Measurements from ENCODE around the gene ZNF3. TPM values are rescaled to one million over a fixed set of nuclear protein-coding genes. Genes with fewer than 3 reads are reported as not detected.

Gene ZNF3
- total and polyA plus RNA-seq, 9 of the 15 experiments (the other 6 are each of a cell fraction or from before 2014, with no cell fraction given), result 30.0 to 64.9 (median 51.5) TPM

DNA sequence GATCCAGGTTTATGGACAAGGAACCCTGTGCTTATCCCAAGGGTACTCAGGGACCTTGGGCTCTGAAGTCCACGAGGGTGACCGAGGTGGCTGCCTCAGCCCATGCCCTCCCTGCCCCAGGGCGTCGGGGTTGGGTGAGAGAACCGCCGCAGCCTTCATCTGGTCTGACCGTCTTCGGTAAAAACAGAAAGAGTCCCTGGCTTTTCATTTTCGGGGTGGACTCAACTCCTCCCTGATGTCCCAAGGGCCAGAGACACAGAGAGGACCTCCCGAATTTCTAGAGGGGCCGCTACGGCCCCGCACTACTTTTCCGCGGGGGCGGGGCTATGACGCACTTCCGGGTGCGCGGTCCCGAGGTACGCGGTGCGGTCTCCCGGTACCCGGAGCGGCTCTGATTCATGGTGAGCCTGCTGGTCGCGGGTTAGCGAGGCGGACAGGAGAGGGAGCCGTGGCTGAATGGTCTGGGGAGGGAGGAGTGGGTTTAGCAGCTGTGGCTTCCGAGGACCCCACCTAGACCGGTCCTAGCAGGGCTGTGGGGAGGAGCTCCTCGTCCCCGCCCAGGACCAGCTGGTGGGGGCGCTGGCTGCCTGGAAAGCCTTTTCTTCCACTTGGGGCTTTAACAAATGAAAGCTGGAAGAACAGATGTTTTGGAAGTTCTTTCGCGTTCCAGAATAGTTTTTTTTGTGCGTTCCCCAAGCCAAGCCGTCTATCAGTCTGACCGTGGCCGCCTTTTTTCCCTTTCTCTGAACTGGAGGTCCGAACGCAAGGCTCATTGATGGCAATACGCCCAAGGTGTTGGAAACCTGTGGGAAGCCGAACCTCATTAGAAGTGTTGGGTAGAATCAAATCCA is 31.9 kb downstream of the ZNF3 start, which contains the start of gene ZSCAN21 (continued):
- TF ChIP-seq, protein P1, sequence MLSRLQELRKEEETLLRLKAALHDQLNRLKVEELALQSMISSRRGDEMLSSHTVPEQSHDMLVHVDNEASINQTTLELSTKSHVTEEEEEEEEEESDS (CRISPR knock-in tag; IDR thresholded peaks at IDR 0.05), result no peak
- TF ChIP-seq, protein P2, sequence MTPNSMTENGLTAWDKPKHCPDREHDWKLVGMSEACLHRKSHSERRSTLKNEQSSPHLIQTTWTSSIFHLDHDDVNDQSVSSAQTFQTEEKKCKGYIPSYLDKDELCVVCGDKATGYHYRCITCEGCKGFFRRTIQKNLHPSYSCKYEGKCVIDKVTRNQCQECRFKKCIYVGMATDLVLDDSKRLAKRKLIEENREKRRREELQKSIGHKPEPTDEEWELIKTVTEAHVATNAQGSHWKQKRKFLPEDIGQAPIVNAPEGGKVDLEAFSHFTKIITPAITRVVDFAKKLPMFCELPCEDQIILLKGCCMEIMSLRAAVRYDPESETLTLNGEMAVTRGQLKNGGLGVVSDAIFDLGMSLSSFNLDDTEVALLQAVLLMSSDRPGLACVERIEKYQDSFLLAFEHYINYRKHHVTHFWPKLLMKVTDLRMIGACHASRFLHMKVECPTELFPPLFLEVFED (CRISPR knock-in tag; conservative IDR thresholded peaks at IDR 0.05), result no peak
- TF ChIP-seq NCOA2 (IDR thresholded peaks at IDR 0.05; ENCODE audit: partially characterized antibody in 2 of 2) (no peak), MCM7 (IDR thresholded peaks at IDR 0.05) (no peak), SLC30A9 (CRISPR knock-in tag; IDR thresholded peaks at IDR 0.05) (no peak), HSF4 (CRISPR knock-in tag; IDR thresholded peaks at IDR 0.05; ENCODE audit: borderline replicate concordance) (no peak), SRSF1 (IDR thresholded peaks at IDR 0.05; ENCODE audit: low read depth, low read length) (no peak), PRMT5 (CRISPR knock-in tag; IDR thresholded peaks at IDR 0.05) (no peak), SMAD2 (IDR thresholded peaks at IDR 0.05; ENCODE audit: low read depth, low read length) (no peak), ZNF444 (CRISPR knock-in tag; IDR thresholded peaks at IDR 0.05) (no peak), POLR2G (IDR thresholded peaks at IDR 0.05; ENCODE audit: low read depth, low read length) (peak; percentile 96), ESRRA (IDR thresholded peaks at IDR 0.05; ENCODE audit: borderline replicate concordance, low read depth) (peak; percentile 82; the same call in 1 of the 2 replicates), EP300 (IDR thresholded peaks at IDR 0.05; ENCODE audit: low read length) (peak; percentile 46), SMARCA4 (IDR thresholded peaks at IDR 0.05) (no peak), SMAD4 (CRISPR knock-in tag; conservative IDR thresholded peaks at IDR 0.05) (no peak; the same call in 1 of the 2 replicates), CBX8 (IDR thresholded peaks at IDR 0.05; ENCODE audit: borderline replicate concordance, extremely low read depth, low read depth, low read length, poor library complexity, severe bottlenecking) (no peak), ETV5 (CRISPR knock-in tag; IDR thresholded peaks at IDR 0.05; ENCODE audit: low read depth) (peak; percentile 57)
- TF ChIP-seq, protein P3, sequence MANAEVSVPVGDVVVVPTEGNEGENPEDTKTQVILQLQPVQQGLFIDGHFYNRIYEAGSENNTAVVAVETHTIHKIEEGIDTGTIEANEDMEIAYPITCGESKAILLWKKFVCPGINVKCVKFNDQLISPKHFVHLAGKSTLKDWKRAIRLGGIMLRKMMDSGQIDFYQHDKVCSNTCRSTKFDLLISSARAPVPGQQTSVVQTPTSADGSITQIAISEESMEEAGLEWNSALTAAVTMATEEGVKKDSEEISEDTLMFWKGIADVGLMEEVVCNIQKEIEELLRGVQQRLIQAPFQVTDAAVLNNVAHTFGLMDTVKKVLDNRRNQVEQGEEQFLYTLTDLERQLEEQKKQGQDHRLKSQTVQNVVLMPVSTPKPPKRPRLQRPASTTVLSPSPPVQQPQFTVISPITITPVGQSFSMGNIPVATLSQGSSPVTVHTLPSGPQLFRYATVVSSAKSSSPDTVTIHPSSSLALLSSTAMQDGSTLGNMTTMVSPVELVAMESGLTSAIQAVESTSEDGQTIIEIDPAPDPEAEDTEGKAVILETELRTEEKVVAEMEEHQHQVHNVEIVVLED (CRISPR knock-in tag; IDR thresholded peaks at IDR 0.05), result peak; percentile 48; the same call in 1 of the 2 replicates
- TF ChIP-seq, protein P4, sequence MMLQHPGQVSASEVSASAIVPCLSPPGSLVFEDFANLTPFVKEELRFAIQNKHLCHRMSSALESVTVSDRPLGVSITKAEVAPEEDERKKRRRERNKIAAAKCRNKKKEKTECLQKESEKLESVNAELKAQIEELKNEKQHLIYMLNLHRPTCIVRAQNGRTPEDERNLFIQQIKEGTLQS (IDR thresholded peaks at IDR 0.05), result no peak; the same call in 1 of the 2 replicates
- TF ChIP-seq, protein P4 (CRISPR knock-in tag; conservative IDR thresholded peaks at IDR 0.05), result peak; percentile 77; the same call in 1 of the 2 replicates
- TF ChIP-seq, protein P5, sequence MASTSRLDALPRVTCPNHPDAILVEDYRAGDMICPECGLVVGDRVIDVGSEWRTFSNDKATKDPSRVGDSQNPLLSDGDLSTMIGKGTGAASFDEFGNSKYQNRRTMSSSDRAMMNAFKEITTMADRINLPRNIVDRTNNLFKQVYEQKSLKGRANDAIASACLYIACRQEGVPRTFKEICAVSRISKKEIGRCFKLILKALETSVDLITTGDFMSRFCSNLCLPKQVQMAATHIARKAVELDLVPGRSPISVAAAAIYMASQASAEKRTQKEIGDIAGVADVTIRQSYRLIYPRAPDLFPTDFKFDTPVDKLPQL (IDR thresholded peaks at IDR 0.05; ENCODE audit: extremely low read depth, insufficient read length), result no peak
- TF ChIP-seq, protein P6, sequence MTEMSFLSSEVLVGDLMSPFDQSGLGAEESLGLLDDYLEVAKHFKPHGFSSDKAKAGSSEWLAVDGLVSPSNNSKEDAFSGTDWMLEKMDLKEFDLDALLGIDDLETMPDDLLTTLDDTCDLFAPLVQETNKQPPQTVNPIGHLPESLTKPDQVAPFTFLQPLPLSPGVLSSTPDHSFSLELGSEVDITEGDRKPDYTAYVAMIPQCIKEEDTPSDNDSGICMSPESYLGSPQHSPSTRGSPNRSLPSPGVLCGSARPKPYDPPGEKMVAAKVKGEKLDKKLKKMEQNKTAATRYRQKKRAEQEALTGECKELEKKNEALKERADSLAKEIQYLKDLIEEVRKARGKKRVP (CRISPR knock-in tag; IDR thresholded peaks at IDR 0.05), result peak; percentile 12; the same call in 1 of the 2 replicates
